Hepatocyte (in vitro differentiated cells): Measurements from ENCODE around the gene CLEC16A. TPM values are rescaled to one million over a fixed set of nuclear protein-coding genes. Genes with fewer than 3 reads are reported as not detected.
A peak's percentile ranks its signal among the peaks of the same experiment; 100 is the strongest.

Source experiments
- DNase-seq: peaks from one replicate; pipeline ENCODE4 v3.0.0-alpha.2; 2016; ENCODE audit warnings: low spot score
- H2AFZ ChIP-seq: fragments of 200-600 bp; sonication (generic); 2 replicates; pipeline ENCODE4 v1.6.0; 2016; ENCODE audit warnings: antibody characterized with exemption, mild to moderate bottlenecking
- H3K27ac ChIP-seq: fragments of 200-600 bp; sonication (generic); 2 replicates; pipeline ENCODE4 v1.5.1; 2016; ENCODE audit warnings: mild to moderate bottlenecking
- H3K27me3 ChIP-seq: fragments of 200-600 bp; sonication (generic); 2 replicates; pipeline ENCODE4 v1.6.1; 2016
- H3K36me3 ChIP-seq: fragments of 200-600 bp; sonication (generic); replicated peaks from 2 replicates; pipeline ENCODE4 v1.5.1; 2016; ENCODE audit warnings: low read depth; ENCODE audit not compliant: insufficient read depth
- H3K4me1 ChIP-seq: fragments of 200-600 bp; sonication (generic); 2 replicates; pipeline ENCODE4 v1.5.1; 2016; ENCODE audit warnings: mild to moderate bottlenecking, moderate library complexity; ENCODE audit not compliant: insufficient read depth
- H3K4me2 ChIP-seq: fragments of 200-600 bp; sonication (generic); 2 replicates; pipeline ENCODE4 v1.6.0; 2016
- H3K4me3 ChIP-seq: fragments of 200-600 bp; sonication (generic); 2 replicates; pipeline ENCODE4 v1.5.1; 2016; ENCODE audit warnings: mild to moderate bottlenecking
- H3K79me2 ChIP-seq: fragments of 200-600 bp; sonication (generic); 2 replicates; pipeline ENCODE4 v1.6.0; 2017; ENCODE audit warnings: mild to moderate bottlenecking
- H3K9me2 ChIP-seq: fragments of 200-600 bp; sonication (generic); replicated peaks from 2 replicates; pipeline ENCODE4 v1.6.0; 2017; ENCODE audit warnings: mild to moderate bottlenecking; ENCODE audit not compliant: insufficient read depth
- H3K9me3 ChIP-seq: fragments of 200-600 bp; sonication (generic); 2 replicates; pipeline ENCODE4 v1.5.1; 2016; ENCODE audit warnings: low read depth, mild to moderate bottlenecking
- H4K20me1 ChIP-seq: fragments of 200-600 bp; sonication (generic); 2 replicates; pipeline ENCODE4 v1.6.0; 2016; ENCODE audit warnings: mild to moderate bottlenecking; ENCODE audit not compliant: insufficient read depth, poor library complexity, severe bottlenecking
- EZH2 ChIP-seq: fragments of 200-600 bp; sonication (generic); IDR thresholded peaks from 2 replicates; pipeline ENCODE4 v1.6.1; 2016; ENCODE audit warnings: antibody characterized with exemption, mild to moderate bottlenecking, borderline replicate concordance
- EZH2phosphoT487 ChIP-seq: fragments of 200-600 bp; sonication (generic); IDR thresholded peaks from one replicate; pipeline ENCODE4 v1.6.1; 2018; ENCODE audit warnings: antibody characterized with exemption, mild to moderate bottlenecking, low read depth, moderate library complexity; ENCODE audit not compliant: unreplicated experiment, severe bottlenecking
- WGBS: methylation state at CpG from one replicate; pipeline ENCODE4 v1.1.6; 2016; ENCODE audit warnings: low lambda C conversion rate; ENCODE audit errors: missing lambda C conversion rate; 5-methylcytosine and 5-hydroxymethylcytosine counted together
- polyA plus RNA-seq: library from polyadenylated mRNA; unstranded; fragments of >200 nt; fragmentation: Nextera tagmentation; extraction: Ambion mirVana; gene quantifications from 2 replicates; pipeline ENCODE4 v1.2.1, GENCODE V29; 2016
- total RNA-seq: library from RNA; depleted of rRNA; stranded (reverse); fragments of >200 nt; gene quantifications from 2 replicates; pipeline ENCODE4 v1.2.3, GENCODE V29; 2014
- TF ChIP-seq, protein P1 (sequence below): fragments of 200-600 bp; sonication (generic); IDR thresholded peaks from 2 replicates; pipeline ENCODE4 v1.5.1; 2016; ENCODE audit warnings: antibody characterized with exemption, mild to moderate bottlenecking; ENCODE audit not compliant: poor library complexity

The CLEC16A gene
- total and polyA plus RNA-seq, 2 experiments from 2014 or later, result 22.3 to 22.6 TPM

DNA sequence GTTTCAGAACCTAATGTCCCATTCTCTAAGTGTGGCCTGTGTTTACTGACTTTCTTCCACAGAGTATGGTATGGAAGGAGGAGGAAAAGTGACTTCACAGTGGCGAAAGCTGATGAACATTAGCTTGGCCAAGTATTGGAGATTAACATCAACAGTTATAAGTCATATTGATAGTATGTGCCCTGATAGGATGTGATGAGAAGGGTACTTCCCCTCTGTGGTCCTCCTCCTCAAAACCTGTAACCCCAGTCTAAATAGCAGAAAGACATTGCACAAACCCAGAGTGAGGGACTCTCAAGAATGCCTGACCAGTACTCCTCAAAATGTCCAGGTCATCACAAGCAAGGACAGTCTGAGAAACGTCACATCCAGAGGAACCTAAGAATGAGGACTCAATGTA is 73.1 kb downstream of the CLEC16A start:
- WGBS, result 96% methylated on average over 2 of the region's 2 CpGs
- DNase-seq, result no peak
- no peaks in the 10 kb centered on the region for H3K27me3 ChIP-seq
- H3K4me3 ChIP-seq, result no peak overlapping the region
- H3K27ac ChIP-seq, result peak overlapping the region; percentile 31
- no peak overlapping the region for H3K4me2 ChIP-seq
- no peaks in the 10 kb centered on the region for H3K9me2 ChIP-seq
- no peaks in the 10 kb centered on the region for H3K9me3 ChIP-seq
- H4K20me1 ChIP-seq, result no peaks in the 10 kb centered on the region
- H3K79me2 ChIP-seq, result no peaks in the 10 kb centered on the region
- H3K4me1 ChIP-seq, result peaks cover 10% of the 10 kb centered on the region
- H3K36me3 ChIP-seq, result no peaks in the 10 kb centered on the region
- TF ChIP-seq EZH2phosphoT487, result no peak
- no peak for TF ChIP-seq EZH2
- TF ChIP-seq, protein P1, sequence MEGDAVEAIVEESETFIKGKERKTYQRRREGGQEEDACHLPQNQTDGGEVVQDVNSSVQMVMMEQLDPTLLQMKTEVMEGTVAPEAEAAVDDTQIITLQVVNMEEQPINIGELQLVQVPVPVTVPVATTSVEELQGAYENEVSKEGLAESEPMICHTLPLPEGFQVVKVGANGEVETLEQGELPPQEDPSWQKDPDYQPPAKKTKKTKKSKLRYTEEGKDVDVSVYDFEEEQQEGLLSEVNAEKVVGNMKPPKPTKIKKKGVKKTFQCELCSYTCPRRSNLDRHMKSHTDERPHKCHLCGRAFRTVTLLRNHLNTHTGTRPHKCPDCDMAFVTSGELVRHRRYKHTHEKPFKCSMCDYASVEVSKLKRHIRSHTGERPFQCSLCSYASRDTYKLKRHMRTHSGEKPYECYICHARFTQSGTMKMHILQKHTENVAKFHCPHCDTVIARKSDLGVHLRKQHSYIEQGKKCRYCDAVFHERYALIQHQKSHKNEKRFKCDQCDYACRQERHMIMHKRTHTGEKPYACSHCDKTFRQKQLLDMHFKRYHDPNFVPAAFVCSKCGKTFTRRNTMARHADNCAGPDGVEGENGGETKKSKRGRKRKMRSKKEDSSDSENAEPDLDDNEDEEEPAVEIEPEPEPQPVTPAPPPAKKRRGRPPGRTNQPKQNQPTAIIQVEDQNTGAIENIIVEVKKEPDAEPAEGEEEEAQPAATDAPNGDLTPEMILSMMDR, result no peak
- H2AFZ ChIP-seq, result no peak overlapping the region

DNA sequence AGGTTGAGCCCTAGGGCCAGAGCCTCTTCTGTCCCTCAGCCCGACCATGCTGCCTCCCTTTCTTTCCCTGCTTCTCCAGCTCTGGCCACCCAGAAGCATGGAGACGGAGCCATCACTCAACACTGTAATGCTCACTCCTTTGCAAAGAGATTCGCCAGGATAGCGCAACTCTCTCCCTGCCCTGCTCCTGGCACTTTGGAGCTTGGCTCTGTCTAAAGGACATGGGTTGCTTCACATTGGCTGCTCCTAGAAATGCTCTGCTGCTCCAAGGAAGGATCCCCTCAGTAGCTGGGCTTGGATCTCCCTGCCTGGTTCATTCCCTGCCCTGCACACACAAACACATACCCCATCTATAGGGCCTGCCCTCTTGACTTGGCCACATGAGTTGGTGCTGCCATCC is 76.0 kb downstream of the CLEC16A start:
- Histone ChIP-seq H3K79me2 (no peaks in the 10 kb centered on the region), H3K4me2 (no peak overlapping the region), H4K20me1 (no peaks in the 10 kb centered on the region), H3K9me2 (no peaks in the 10 kb centered on the region), H3K4me3 (no peak overlapping the region), H2AFZ (no peak overlapping the region), H3K4me1 (peaks cover 10% of the 10 kb centered on the region), H3K27me3 (no peaks in the 10 kb centered on the region), H3K9me3 (no peaks in the 10 kb centered on the region), H3K36me3 (peaks cover 2% of the 10 kb centered on the region), H3K27ac (no peak overlapping the region)
- TF ChIP-seq, protein P1, result no peak
- no peak for DNase-seq
- 98% methylated on average over 4 of the region's 4 CpGs for whole genome bisulfite sequencing

DNA sequence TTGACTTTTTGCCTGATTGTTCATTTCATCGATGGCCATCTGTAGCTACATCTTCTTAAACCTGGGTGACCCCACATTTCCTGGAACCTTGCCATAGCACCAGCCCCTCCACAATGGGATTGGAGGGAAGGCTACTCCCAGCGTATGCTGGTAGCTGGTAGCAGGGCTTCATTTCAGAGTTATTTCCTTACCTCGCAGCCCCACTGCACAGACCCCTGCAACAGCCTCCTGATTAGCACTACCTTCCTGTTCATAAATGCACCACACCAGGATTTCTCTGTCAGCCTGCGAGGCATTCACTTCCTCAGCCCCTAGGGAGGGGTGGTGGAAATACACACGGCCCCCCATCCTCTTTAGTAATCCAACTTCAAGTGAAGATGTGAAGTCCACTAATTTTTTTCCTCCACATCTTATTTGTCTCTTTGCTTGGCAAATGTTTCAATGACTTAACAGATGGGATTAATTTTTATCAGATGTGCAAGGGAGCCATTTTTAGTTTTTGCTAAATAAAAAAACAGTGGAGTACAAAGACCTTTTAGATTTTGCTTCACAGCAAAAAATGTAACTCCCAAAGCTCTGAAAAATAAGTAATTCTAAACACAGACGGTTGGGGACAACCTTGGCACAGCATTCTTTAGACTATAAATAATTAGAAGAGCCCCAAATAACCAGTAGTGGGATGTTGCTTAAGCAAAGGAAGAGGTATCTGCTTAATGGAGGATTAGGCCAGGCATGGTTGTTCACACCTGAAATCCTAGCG is 76.6 kb downstream of the CLEC16A start:
- Histone ChIP-seq H3K9me3 (no peaks in the 10 kb centered on the region), H3K4me3 (no peak overlapping the region), H3K4me1 (peaks cover 10% of the 10 kb centered on the region), H3K36me3 (peaks cover 8% of the 10 kb centered on the region), H3K4me2 (no peak overlapping the region), H3K27ac (no peak overlapping the region), H3K9me2 (no peaks in the 10 kb centered on the region), H3K27me3 (no peaks in the 10 kb centered on the region), H3K79me2 (no peaks in the 10 kb centered on the region), H2AFZ (no peak overlapping the region), H4K20me1 (no peaks in the 10 kb centered on the region)
- TF ChIP-seq EZH2, result no peak
- TF ChIP-seq EZH2phosphoT487, result no peak
- TF ChIP-seq, protein P1, result no peak
- no peak for DNase-seq
- WGBS, result 70% methylated on average over 7 of the region's 7 CpGs
